Karpas-422 (cell line): ENCODE data around the gene DACH1. TPM values are rescaled to one million over a fixed set of nuclear protein-coding genes. Genes with fewer than 3 reads are reported as not detected.

Experiments
- DNase-seq: peaks from one replicate; pipeline ENCODE4 v3.0.0-alpha.2; 2015
- H2AFZ ChIP-seq: fragments of 200-600 bp; sonication (generic); 2 replicates; pipeline ENCODE4 v1.6.1; 2014; ENCODE audit warnings: antibody characterized with exemption, low read length, mixed read lengths
- H3K27ac ChIP-seq: fragments of 200-600 bp; sonication (generic); 2 replicates; pipeline ENCODE4 v1.5.1; 2014; ENCODE audit warnings: mild to moderate bottlenecking, low read length, moderate library complexity
- H3K27me3 ChIP-seq: fragments of 200-600 bp; sonication (generic); 2 replicates; pipeline ENCODE4 v1.6.1; 2014; ENCODE audit warnings: low read length, mixed read lengths
- H3K36me3 ChIP-seq: fragments of 200-600 bp; sonication (generic); 2 replicates; pipeline ENCODE4 v1.6.1; 2014; ENCODE audit warnings: low read length, mixed read lengths; ENCODE audit not compliant: insufficient read depth
- H3K4me1 ChIP-seq: fragments of 200-600 bp; sonication (generic); 2 replicates; pipeline ENCODE4 v1.6.1; 2014; ENCODE audit warnings: mild to moderate bottlenecking, low read length, mixed read lengths
- H3K4me2 ChIP-seq: fragments of 200-600 bp; sonication (generic); 2 replicates; pipeline ENCODE4 v1.6.1; 2014; ENCODE audit warnings: low read length, low read depth, mild to moderate bottlenecking; ENCODE audit not compliant: poor library complexity, severe bottlenecking
- H3K4me3 ChIP-seq: fragments of 200-600 bp; sonication (generic); 2 replicates; pipeline ENCODE4 v1.5.1; 2014; ENCODE audit warnings: mild to moderate bottlenecking, antibody characterized with exemption, low read length, mixed read lengths
- H3K79me2 ChIP-seq: fragments of 200-600 bp; sonication (generic); 2 replicates; pipeline ENCODE4 v1.6.1; 2014; ENCODE audit warnings: mild to moderate bottlenecking, low read length, mixed read lengths
- H3K9ac ChIP-seq: fragments of 200-600 bp; sonication (generic); 2 replicates; pipeline ENCODE4 v1.6.0; 2014; ENCODE audit warnings: low read length
- H3K9me2 ChIP-seq: fragments of 200-600 bp; sonication (generic), shearing (Covaris generic); replicated peaks from 2 replicates; pipeline ENCODE4 v1.6.0; 2014; ENCODE audit warnings: mild to moderate bottlenecking, low read length, moderate library complexity; ENCODE audit not compliant: insufficient read depth
- H3K9me3 ChIP-seq: fragments of 300-700, 200-600 bp; sonication (generic); 2 replicates; pipeline ENCODE4 v1.6.1; 2014; ENCODE audit warnings: low read length, mixed read lengths
- H4K20me1 ChIP-seq: fragments of 200-600 bp; sonication (generic); 2 replicates; pipeline ENCODE4 v1.6.1; 2014; ENCODE audit warnings: mild to moderate bottlenecking, antibody characterized with exemption, low read length, low read depth; ENCODE audit not compliant: insufficient read depth
- total RNA-seq: library from RNA; depleted of rRNA; stranded (reverse); fragments of >200 nt; shearing (Covaris generic); gene quantifications from 2 replicates; pipeline ENCODE4 v1.2.3, GENCODE V29; 2014; ENCODE audit warnings: low replicate concordance

The DACH1 gene
- total RNA-seq, 1 experiment from 2014 or later, result not detected

DNA sequence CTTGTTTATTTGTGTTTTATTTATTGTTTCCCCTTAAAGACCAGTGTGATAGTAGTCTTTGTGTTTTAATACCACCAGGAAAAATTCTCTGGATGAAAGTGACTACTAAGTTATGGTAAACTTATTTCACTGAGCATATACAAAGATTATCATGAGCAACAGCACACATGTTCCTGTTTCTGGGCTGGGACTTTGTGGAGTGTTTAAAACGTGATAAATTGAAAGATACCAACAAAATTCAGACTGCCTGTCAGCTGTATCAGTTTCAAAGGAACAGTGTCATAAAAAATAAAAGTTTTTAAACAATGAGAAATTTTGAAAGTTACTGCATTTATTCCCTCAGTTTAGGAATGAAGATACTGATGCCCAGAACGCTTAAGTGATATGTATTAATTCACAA, 259.4 kb downstream of the DACH1 start:
- no peaks in the 10 kb centered on the region for H3K79me2 ChIP-seq
- H3K27me3 ChIP-seq, result no peaks in the 10 kb centered on the region
- peaks cover 9% of the 10 kb centered on the region; the same call in 1 of the 2 replicates for H3K9me3 ChIP-seq
- no peaks in the 10 kb centered on the region for H4K20me1 ChIP-seq
- H3K27ac ChIP-seq, result no peak overlapping the region
- no peak overlapping the region for H3K4me2 ChIP-seq
- H3K4me1 ChIP-seq, result no peaks in the 10 kb centered on the region
- no peak overlapping the region for H2AFZ ChIP-seq
- no peaks in the 10 kb centered on the region for H3K9me2 ChIP-seq
- no peaks in the 10 kb centered on the region for H3K36me3 ChIP-seq
- DNase-seq, result no peak
- H3K9ac ChIP-seq, result no peak overlapping the region
- H3K4me3 ChIP-seq, result no peak overlapping the region

DNA sequence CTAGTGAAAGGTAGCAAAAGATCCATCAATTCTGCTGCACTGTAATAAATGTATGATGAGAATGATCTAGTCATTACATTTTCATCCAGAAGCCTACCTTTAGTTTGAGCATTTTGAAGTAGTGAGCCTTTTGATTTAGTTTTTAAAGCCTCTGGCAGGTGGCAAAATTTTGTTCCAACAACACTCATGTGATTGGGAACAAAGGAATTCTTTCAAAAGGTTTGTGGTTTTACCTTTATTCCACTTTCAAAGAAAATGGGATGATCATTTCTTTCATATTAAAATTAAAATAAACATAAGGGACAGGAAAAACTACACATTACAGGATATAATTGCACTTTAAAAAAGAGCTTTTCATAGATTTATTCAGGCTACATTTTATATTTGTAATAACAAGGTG, 260.2 kb downstream of the DACH1 start:
- H3K27ac ChIP-seq, result no peak overlapping the region
- no peaks in the 10 kb centered on the region for H3K9me2 ChIP-seq
- H3K9me3 ChIP-seq, result peaks cover 9% of the 10 kb centered on the region; the same call in 1 of the 2 replicates
- H4K20me1 ChIP-seq, result no peaks in the 10 kb centered on the region
- H3K4me2 ChIP-seq, result no peak overlapping the region
- H3K4me1 ChIP-seq, result no peaks in the 10 kb centered on the region
- H3K9ac ChIP-seq, result no peak overlapping the region
- H3K36me3 ChIP-seq, result no peaks in the 10 kb centered on the region
- H2AFZ ChIP-seq, result no peak overlapping the region
- no peaks in the 10 kb centered on the region for H3K27me3 ChIP-seq
- no peaks in the 10 kb centered on the region for H3K79me2 ChIP-seq
- no peak for DNase-seq
- H3K4me3 ChIP-seq, result no peak overlapping the region

DNA sequence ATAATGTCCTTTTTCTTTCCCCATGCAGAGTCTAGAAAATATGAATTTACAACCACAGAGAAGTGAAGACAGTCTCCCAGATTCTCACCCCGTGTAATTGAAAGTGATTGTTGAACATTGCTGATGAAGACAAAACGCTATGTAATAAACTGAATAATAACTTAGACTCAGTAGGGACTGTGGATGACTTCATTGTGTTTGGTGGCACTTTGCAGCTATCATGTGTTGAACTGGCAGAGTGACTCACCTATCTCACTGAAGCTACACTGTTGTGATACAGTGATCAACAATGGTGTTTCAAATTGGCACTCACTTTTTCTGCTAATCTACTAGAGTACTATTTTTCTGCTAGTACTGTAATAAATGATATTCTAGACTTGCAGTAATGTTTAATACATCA, 261.3 kb downstream of the DACH1 start:
- no peaks in the 10 kb centered on the region for H3K4me1 ChIP-seq
- H3K9me2 ChIP-seq, result no peaks in the 10 kb centered on the region
- H3K9me3 ChIP-seq, result peaks cover 9% of the 10 kb centered on the region; the same call in 1 of the 2 replicates
- no peaks in the 10 kb centered on the region for H3K36me3 ChIP-seq
- H2AFZ ChIP-seq, result no peak overlapping the region
- H4K20me1 ChIP-seq, result no peaks in the 10 kb centered on the region
- no peaks in the 10 kb centered on the region for H3K27me3 ChIP-seq
- H3K27ac ChIP-seq, result no peak overlapping the region
- H3K79me2 ChIP-seq, result no peaks in the 10 kb centered on the region
- no peak for DNase-seq
- no peak overlapping the region for H3K4me2 ChIP-seq
- no peak overlapping the region for H3K9ac ChIP-seq
- H3K4me3 ChIP-seq, result no peak overlapping the region

DNA sequence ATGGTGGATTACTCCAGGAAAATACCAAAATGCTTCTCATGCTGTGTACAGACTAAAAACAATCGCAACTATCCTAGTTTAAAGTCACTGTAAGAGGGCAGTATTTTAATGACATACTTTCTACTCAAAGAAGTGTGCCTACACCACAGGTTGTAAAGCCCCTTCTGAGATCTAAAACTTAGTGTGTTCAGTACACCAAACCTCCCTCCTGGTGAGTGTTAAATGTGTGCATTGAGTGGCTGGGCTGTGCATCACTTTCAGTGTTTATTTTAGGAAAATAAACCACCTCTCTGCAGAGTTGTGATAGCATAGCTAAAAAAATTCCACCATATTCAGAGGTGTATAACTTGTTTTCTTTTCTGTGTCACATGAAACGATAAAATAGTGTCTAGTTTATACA, 263.7 kb downstream of the DACH1 start:
- H4K20me1 ChIP-seq, result no peaks in the 10 kb centered on the region
- peaks cover 18% of the 10 kb centered on the region for H3K9me3 ChIP-seq
- no peaks in the 10 kb centered on the region for H3K4me1 ChIP-seq
- H3K4me3 ChIP-seq, result no peak overlapping the region
- no peaks in the 10 kb centered on the region for H3K79me2 ChIP-seq
- H3K9me2 ChIP-seq, result no peaks in the 10 kb centered on the region
- no peak overlapping the region for H3K27ac ChIP-seq
- H2AFZ ChIP-seq, result no peak overlapping the region
- no peak for DNase-seq
- no peaks in the 10 kb centered on the region for H3K36me3 ChIP-seq
- no peaks in the 10 kb centered on the region for H3K27me3 ChIP-seq
- no peak overlapping the region for H3K4me2 ChIP-seq
- no peak overlapping the region for H3K9ac ChIP-seq

DNA sequence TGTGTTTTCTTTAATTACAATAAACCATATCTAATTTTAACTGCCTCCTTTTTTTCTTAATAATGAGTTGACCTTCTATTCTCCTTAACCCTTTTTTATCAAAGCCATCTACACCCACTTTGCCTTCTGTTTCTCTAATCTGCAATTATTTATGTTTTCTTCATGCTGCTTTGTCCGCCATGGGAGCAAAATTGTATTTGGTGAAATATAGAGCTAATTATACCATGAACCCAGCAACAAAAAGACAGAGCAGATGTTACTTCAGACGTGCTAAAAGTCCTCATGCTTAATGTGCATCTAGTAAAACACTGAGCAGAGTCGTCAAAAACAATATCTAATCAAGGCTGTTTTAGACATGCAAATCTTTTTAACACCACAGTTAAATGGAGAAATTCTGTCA, 264.7 kb downstream of the DACH1 start:
- no peak overlapping the region for H2AFZ ChIP-seq
- DNase-seq, result no peak

DNA sequence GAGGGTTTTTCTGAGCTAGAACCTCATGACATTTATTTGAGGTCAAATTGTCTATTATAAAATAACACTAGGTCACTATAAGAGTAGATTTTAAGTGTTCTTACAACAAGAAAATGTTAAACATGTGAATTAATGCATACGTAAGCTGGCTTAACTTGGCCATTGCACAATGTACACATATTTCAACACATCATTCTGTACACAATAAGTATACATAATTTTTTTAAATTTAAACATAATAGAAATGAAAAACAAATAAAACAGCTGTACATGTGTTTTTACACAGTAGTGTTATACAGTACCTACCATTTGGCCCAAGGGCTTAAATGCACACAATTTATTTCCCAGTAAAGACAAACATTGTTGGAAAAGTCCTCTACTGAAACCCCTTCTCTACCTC, 269.9 kb downstream of the DACH1 start:
- no peaks in the 10 kb centered on the region for H3K9me2 ChIP-seq

More for the DNA sequence above, 264.7 kb downstream of the DACH1 start:
- Histone ChIP-seq H4K20me1 (no peaks in the 10 kb centered on the region), H3K27ac (no peak overlapping the region), H3K4me2 (no peak overlapping the region), H3K36me3 (no peaks in the 10 kb centered on the region), H3K4me3 (no peak overlapping the region), H3K79me2 (no peaks in the 10 kb centered on the region), H3K9me2 (no peaks in the 10 kb centered on the region), H3K4me1 (no peaks in the 10 kb centered on the region), H3K27me3 (no peaks in the 10 kb centered on the region), H3K9ac (no peak overlapping the region), H3K9me3 (peaks cover 20% of the 10 kb centered on the region)

DNA sequence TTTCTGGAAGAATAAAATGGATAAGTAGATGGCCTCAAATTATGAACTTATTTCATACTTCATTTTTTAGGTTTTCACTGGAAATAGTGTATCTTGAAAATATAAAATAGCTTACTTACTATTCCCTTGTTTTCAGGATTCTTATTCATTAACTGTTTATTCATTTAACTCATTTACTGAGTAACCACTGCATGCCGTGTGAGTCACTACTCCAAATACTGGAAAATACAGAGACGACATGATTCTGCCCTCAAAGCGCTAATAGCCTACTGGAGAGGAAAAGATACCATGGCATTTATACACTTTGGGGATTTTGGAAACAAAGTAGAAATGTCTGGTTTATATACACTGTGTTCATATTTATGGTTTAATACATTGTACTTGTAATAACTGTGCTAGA, 270.9 kb downstream of the DACH1 start:
- no peaks in the 10 kb centered on the region for H4K20me1 ChIP-seq
- no peaks in the 10 kb centered on the region for H3K79me2 ChIP-seq
- no peak overlapping the region for H2AFZ ChIP-seq
- no peaks in the 10 kb centered on the region for H3K36me3 ChIP-seq
- no peak overlapping the region for H3K9ac ChIP-seq
- no peaks in the 10 kb centered on the region for H3K9me2 ChIP-seq
- no peak overlapping the region for H3K4me3 ChIP-seq
- H3K4me1 ChIP-seq, result no peaks in the 10 kb centered on the region
- peaks cover 24% of the 10 kb centered on the region for H3K9me3 ChIP-seq
- H3K4me2 ChIP-seq, result no peak overlapping the region
- H3K27ac ChIP-seq, result no peak overlapping the region
- H3K27me3 ChIP-seq, result no peaks in the 10 kb centered on the region
- DNase-seq, result no peak

More for the DNA sequence above, 269.9 kb downstream of the DACH1 start:
- Histone ChIP-seq H4K20me1 (no peaks in the 10 kb centered on the region), H3K9me3 (peaks cover 20% of the 10 kb centered on the region), H3K4me1 (no peaks in the 10 kb centered on the region), H3K4me2 (no peak overlapping the region), H3K4me3 (no peak overlapping the region), H2AFZ (no peak overlapping the region), H3K27me3 (no peaks in the 10 kb centered on the region), H3K27ac (no peak overlapping the region), H3K36me3 (no peaks in the 10 kb centered on the region), H3K9ac (no peak overlapping the region), H3K79me2 (no peaks in the 10 kb centered on the region)
- DNase-seq, result no peak

DNA sequence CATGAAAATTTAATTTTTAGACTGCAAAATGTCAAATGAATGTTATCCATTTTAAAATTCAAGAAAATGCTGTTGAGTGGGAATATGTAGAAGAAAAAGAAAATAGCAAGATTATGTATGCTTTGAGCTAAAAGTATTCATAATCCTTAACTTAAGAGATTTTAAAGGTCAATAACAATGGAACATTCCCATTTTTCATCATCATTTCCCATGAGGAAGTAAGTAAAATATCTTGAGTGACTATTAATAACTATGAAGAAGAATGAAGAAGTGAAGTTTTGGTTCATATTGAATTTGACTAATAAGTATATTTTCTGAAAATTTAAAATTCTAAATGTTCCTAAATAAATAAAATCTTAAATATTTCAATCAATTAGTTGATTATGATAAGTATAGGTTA, 273.4 kb downstream of the DACH1 start:
- Histone ChIP-seq H3K27ac (no peak overlapping the region), H4K20me1 (no peaks in the 10 kb centered on the region), H3K27me3 (no peaks in the 10 kb centered on the region), H3K9ac (no peak overlapping the region), H3K79me2 (no peaks in the 10 kb centered on the region), H2AFZ (no peak overlapping the region), H3K4me1 (no peaks in the 10 kb centered on the region), H3K9me3 (peaks cover 18% of the 10 kb centered on the region; the same call in 1 of the 2 replicates), H3K4me3 (no peak overlapping the region), H3K9me2 (no peaks in the 10 kb centered on the region), H3K4me2 (no peak overlapping the region), H3K36me3 (no peaks in the 10 kb centered on the region)
- no peak for DNase-seq

DNA sequence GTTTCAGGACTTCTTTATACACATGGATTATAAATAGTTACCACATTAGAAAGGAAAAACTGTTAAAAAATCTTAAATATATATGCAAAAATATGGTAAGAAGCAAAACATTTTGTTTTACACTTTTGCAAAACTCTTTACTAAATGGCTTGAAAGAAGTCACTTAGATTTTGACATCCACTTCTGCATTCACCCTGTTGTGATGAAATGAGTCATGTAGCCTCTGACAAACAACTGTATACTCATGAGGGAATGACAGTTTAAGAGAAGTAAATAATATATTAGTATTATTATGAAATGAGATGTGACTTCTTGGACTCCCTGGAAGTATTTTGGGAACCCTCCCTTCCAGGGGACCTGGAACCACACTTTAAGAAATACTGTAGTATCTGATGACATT, 275.6 kb downstream of the DACH1 start:
- Histone ChIP-seq H3K79me2 (no peaks in the 10 kb centered on the region), H2AFZ (no peak overlapping the region), H3K36me3 (no peaks in the 10 kb centered on the region), H4K20me1 (no peaks in the 10 kb centered on the region), H3K27ac (no peak overlapping the region), H3K4me3 (no peak overlapping the region), H3K27me3 (no peaks in the 10 kb centered on the region), H3K9me2 (no peaks in the 10 kb centered on the region), H3K4me2 (no peak overlapping the region), H3K9me3 (peaks cover 20% of the 10 kb centered on the region; the same call in 1 of the 2 replicates), H3K4me1 (no peaks in the 10 kb centered on the region), H3K9ac (no peak overlapping the region)
- no peak for DNase-seq
